ENCODE results near the gene POLH. TPM values are rescaled to one million over a fixed set of nuclear protein-coding genes. Genes with fewer than 3 reads are reported as not detected.

POLH gene
- total RNA-seq, 2 experiments from 2014 or later: 65.4 to 91.4 TPM

DNA sequence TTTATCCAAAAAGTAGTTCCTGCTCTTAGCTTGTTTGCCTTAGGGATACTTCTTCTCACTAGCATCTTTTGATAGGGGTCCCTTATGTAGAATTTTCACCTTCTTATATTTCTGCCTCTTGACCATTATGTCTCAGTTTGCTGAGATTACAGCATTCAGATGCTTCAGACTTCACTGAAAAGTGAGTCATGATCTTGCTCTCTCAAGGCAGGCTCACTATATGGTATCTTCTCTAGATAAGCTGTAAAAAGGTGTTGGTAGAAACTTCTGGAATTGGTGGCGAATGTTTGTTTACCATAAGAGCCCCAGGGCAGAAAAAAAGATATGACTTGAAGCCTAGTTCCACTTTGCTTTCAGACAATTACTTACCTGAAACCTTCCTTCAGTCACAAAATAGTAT, 33.4 kb downstream of the POLH start:
- no peak overlapping the region for H3K27ac Mint-ChIP-seq
- no peak for DNase-seq
- H3K4me1 Mint-ChIP-seq: peaks cover 6% of the 10 kb centered on the region
- no peaks in the 10 kb centered on the region for H3K9me3 Mint-ChIP-seq (ENCODE audit: low read depth)
- CTCF ChIA-PET: interaction anchor here (1.0 to 3.1 kb wide), 4 partner anchors 18 to 58 kb away, joined by 3 to 28 read pairs (median 5); no protein-coding TSS in a partner anchor
- no peak for ATAC-seq
- no peaks in the 10 kb centered on the region for H3K27me3 Mint-ChIP-seq
- no peak overlapping the region for H3K4me3 Mint-ChIP-seq
- peaks cover 52% of the 10 kb centered on the region for H3K36me3 Mint-ChIP-seq

GRCh38 chr6:43610431-43610830, 34.4 kb downstream of the POLH start:
- CTCF ChIA-PET: interaction anchor here (0.9 kb wide), 1 partner anchor 465 kb away, joined by 3 read pairs; no protein-coding TSS in a partner anchor
- H3K4me1 Mint-ChIP-seq: peaks cover 6% of the 10 kb centered on the region
- H3K9me3 Mint-ChIP-seq (ENCODE audit: low read depth): no peaks in the 10 kb centered on the region
- no peak overlapping the region for H3K27ac Mint-ChIP-seq
- DNase-seq (no peak), ATAC-seq (no peak)
- H3K27me3 Mint-ChIP-seq: no peaks in the 10 kb centered on the region
- H3K4me3 Mint-ChIP-seq: no peak overlapping the region
- H3K36me3 Mint-ChIP-seq: peaks cover 51% of the 10 kb centered on the region

DNA sequence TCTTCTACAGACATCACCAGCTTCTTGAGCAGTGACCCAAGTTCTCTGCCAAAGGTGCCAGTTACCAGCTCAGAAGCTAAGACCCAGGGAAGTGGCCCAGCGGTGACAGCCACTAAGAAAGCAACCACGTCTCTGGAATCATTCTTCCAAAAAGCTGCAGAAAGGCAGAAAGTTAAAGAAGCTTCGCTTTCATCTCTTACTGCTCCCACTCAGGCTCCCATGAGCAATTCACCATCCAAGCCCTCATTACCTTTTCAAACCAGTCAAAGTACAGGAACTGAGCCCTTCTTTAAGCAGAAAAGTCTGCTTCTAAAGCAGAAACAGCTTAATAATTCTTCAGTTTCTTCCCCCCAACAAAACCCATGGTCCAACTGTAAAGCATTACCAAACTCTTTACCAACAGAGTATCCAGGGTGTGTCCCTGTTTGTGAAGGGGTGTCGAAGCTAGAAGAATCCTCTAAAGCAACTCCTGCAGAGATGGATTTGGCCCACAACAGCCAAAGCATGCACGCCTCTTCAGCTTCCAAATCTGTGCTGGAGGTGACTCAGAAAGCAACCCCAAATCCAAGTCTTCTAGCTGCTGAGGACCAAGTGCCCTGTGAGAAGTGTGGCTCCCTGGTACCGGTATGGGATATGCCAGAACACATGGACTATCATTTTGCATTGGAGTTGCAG, 37.9 kb downstream of the POLH start:
- H3K4me3 Mint-ChIP-seq: no peak overlapping the region
- no peaks in the 10 kb centered on the region for H3K9me3 Mint-ChIP-seq (ENCODE audit: low read depth)
- no peaks in the 10 kb centered on the region for H3K27me3 Mint-ChIP-seq
- H3K27ac Mint-ChIP-seq: peak overlapping the region; percentile 1
- no peak for DNase-seq
- CTCF ChIA-PET: interaction anchor here (1.1 to 1.5 kb wide), 2 partner anchors 10 kb away, joined by 3 read pairs; no protein-coding TSS in a partner anchor
- ATAC-seq: no peak
- H3K36me3 Mint-ChIP-seq: peaks cover 45% of the 10 kb centered on the region
- H3K4me1 Mint-ChIP-seq: peaks cover 2% of the 10 kb centered on the region

DNA sequence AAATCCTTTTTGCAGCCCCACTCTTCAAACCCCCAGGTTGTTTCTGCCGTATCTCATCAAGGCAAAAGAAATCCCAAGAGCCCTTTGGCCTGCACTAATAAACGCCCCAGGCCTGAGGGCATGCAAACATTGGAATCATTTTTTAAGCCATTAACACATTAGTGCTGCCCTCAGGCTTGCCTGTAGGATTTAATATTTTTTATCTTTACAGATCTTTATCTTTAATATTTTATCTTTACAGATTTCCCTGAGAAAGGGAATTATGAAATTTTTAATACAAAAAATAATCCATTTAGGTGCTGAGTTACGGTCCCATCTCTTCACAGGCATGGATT, 38.4 kb downstream of the POLH start:
- ATAC-seq: no peak
- no peaks in the 10 kb centered on the region for H3K4me1 Mint-ChIP-seq
- peaks cover 41% of the 10 kb centered on the region for H3K36me3 Mint-ChIP-seq
- no peaks in the 10 kb centered on the region for H3K9me3 Mint-ChIP-seq (ENCODE audit: low read depth)
- no peaks in the 10 kb centered on the region for H3K27me3 Mint-ChIP-seq
- no peak overlapping the region for H3K27ac Mint-ChIP-seq
- H3K4me3 Mint-ChIP-seq: no peak overlapping the region
- CTCF ChIA-PET: interaction anchor here (1.1 to 1.5 kb wide), 2 partner anchors 9 to 11 kb away, joined by 3 read pairs; no protein-coding TSS in a partner anchor
- no peak for DNase-seq

GRCh38 chr6:43616725-43617472, 40.9 kb downstream of the POLH start:
- peaks cover 41% of the 10 kb centered on the region for H3K36me3 Mint-ChIP-seq
- H3K4me3 Mint-ChIP-seq: no peak overlapping the region
- H3K4me1 Mint-ChIP-seq: no peaks in the 10 kb centered on the region
- ATAC-seq (no peak), DNase-seq (no peak)
- no peak overlapping the region for H3K27ac Mint-ChIP-seq
- H3K9me3 Mint-ChIP-seq (ENCODE audit: low read depth): no peaks in the 10 kb centered on the region
- CTCF ChIA-PET: interaction anchor here (0.8 to 1.3 kb wide), 2 partner anchors 10 to 13 kb away, joined by 3 read pairs; no protein-coding TSS in a partner anchor
- H3K27me3 Mint-ChIP-seq: no peaks in the 10 kb centered on the region

GRCh38 chr6:43621078-43621835, 45.3 kb downstream of the POLH start:
- Mint-ChIP-seq H3K4me3 (no peak overlapping the region), H3K4me1 (peaks cover 8% of the 10 kb centered on the region), H3K9me3 (ENCODE audit: low read depth) (no peaks in the 10 kb centered on the region), H3K27me3 (no peaks in the 10 kb centered on the region), H3K36me3 (peaks cover 55% of the 10 kb centered on the region), H3K27ac (no peak overlapping the region)
- ATAC-seq: no peak
- DNase-seq: no peak
- CTCF ChIA-PET: interaction anchor here (0.5 to 3.3 kb wide), 3 partner anchors 13 to 46 kb away, joined by 3 to 16 read pairs (median 3); no protein-coding TSS in a partner anchor

- H3K36me3 Mint-ChIP-seq: peaks cover 54% of the 10 kb centered on the region
- ATAC-seq (no peak), DNase-seq (no peak)
- H3K9me3 Mint-ChIP-seq (ENCODE audit: low read depth): no peaks in the 10 kb centered on the region
- CTCF ChIA-PET: interaction anchor here (1.1 to 3.3 kb wide), 2 partner anchors 14 to 45 kb away, joined by 3 to 16 read pairs; no protein-coding TSS in a partner anchor
- no peaks in the 10 kb centered on the region for H3K27me3 Mint-ChIP-seq
- H3K4me3 Mint-ChIP-seq: no peak overlapping the region
- peaks cover 12% of the 10 kb centered on the region for H3K4me1 Mint-ChIP-seq
- H3K27ac Mint-ChIP-seq: no peak overlapping the region
These were observed 45.8 kb downstream of the POLH start for GRCh38 chr6:43621836-43622180.

- Mint-ChIP-seq H3K27me3 (no peaks in the 10 kb centered on the region), H3K36me3 (peaks cover 55% of the 10 kb centered on the region), H3K4me1 (peaks cover 19% of the 10 kb centered on the region), H3K4me3 (no peak overlapping the region), H3K9me3 (ENCODE audit: low read depth) (no peaks in the 10 kb centered on the region), H3K27ac (no peak overlapping the region)
- DNase-seq (no peak), ATAC-seq (no peak)
- CTCF ChIA-PET: interaction anchor here (0.8 kb wide), 1 partner anchor 14 kb away, joined by 3 read pairs; no protein-coding TSS in a partner anchor
These were observed 46.6 kb downstream of the POLH start for GRCh38 chr6:43622541-43622940.

DNA sequence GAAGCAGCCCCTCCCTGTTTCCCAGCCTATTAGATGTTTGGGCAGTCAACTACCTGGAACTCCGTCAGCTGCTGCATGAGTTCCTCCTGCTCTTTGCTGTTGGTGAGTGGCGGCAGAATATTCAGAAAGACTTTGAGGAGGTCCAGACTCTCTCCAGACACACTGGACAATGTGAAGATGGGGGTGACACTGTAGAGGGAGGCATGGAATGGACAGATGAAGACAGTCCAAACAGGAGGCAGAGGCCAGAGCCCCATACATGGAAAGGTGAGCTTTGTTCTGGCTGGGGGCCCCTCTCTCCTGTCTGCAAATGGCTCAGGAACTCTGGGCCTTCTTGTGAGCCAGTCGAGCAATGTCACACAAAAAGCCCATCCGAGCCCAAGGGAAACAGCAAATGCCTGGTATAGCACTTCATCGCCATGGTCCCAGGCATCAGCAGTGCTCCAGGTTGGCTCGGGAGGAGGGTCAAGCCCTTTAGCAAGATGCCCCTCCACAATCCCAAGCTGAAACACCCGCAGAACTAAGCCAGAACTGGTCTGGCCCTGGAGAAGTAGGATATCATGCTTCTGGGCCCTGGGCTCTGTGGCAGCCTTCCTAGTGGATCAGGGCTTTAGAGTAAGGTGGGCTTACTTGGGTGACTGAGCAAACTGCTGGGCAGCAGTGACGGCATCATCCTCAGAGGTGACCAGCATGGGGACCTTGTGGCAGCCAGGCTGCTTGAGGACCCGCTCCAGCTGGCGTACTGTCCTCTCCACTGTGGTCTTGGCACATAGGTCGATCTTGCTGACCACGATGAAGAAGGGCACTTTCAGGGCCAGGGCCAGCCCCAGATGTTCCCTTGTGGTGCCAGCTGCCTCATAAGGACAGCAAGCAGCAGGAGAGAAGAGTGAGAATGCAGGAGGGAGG, 48.1 kb downstream of the POLH start:
- no peak for DNase-seq
- CTCF ChIA-PET: interaction anchor here (1.1 to 1.4 kb wide), 2 partner anchors 10 to 16 kb away, joined by 3 to 5 read pairs; no protein-coding TSS in a partner anchor
- Mint-ChIP-seq H3K4me1 (peaks cover 31% of the 10 kb centered on the region), H3K27ac (peak overlapping the region; percentile 39), H3K9me3 (ENCODE audit: low read depth) (no peaks in the 10 kb centered on the region), H3K27me3 (no peaks in the 10 kb centered on the region), H3K4me3 (no peak overlapping the region), H3K36me3 (peaks cover 57% of the 10 kb centered on the region)
- ATAC-seq: no peak

- H3K36me3 Mint-ChIP-seq: peaks cover 57% of the 10 kb centered on the region
- DNase-seq: no peak
These were observed 48.9 kb downstream of the POLH start for GRCh38 chr6:43624786-43625288.

DNA sequence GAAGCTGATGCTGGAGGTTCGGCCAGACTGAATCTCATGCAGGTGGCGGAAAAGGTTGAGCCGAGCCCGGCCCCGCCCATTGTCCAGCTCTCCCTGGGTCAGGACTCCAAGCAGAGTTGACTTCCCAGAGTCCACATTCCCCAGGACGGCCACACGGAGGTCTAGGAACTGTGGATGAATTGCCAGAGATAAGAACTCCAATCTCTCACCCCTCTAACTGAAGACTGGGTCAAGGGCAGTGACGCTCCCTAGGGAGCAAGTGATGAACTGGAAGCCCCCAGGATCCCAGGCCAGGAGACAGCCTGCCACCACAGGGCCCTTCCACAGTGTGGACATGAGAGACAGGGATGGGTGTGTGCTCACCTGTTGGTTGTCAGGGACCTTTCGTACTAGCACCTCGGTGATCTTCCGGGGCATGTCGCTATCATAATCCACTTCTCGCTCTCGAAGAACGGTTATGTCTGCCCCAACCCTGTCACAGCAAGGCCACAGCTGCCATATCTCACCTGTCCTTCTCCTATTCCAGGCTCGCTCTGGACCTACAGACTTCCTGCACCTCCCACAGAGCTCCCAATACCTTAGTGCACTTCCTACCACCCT, 49.5 kb downstream of the POLH start:
- H3K27ac Mint-ChIP-seq: no peak overlapping the region
- no peaks in the 10 kb centered on the region for H3K27me3 Mint-ChIP-seq
- peaks cover 58% of the 10 kb centered on the region for H3K36me3 Mint-ChIP-seq
- CTCF ChIA-PET: no interaction called here
- no peak for ATAC-seq
- no peaks in the 10 kb centered on the region for H3K9me3 Mint-ChIP-seq (ENCODE audit: low read depth)
- H3K4me3 Mint-ChIP-seq: no peak overlapping the region
- no peak for DNase-seq
- H3K4me1 Mint-ChIP-seq: peaks cover 37% of the 10 kb centered on the region

More at GRCh38 chr6:43624786-43625288, 48.9 kb downstream of the POLH start:
- peaks cover 31% of the 10 kb centered on the region for H3K4me1 Mint-ChIP-seq
- no peaks in the 10 kb centered on the region for H3K27me3 Mint-ChIP-seq
- no peak for ATAC-seq
- H3K27ac Mint-ChIP-seq: no peak overlapping the region
- CTCF ChIA-PET: interaction anchor here (1.4 kb wide), 1 partner anchor 17 kb away, joined by 5 read pairs; no protein-coding TSS in a partner anchor
- H3K9me3 Mint-ChIP-seq (ENCODE audit: low read depth): no peaks in the 10 kb centered on the region
- H3K4me3 Mint-ChIP-seq: no peak overlapping the region

Data from activated CD8-positive, alpha-beta memory T cell treated with anti-CD3 and anti-CD28 coated beads, Interleukin-2, amount 10 ng/mL, durations not matched to agents 7 days and 5 days (primary cell).